GM12864 (cell line): ENCODE data around the gene CERK.

Experiments
- DNase-seq: peaks from one replicate; pipeline ENCODE4 v3.0.0-alpha.2; 2011; ENCODE audit warnings: low read depth
- H3K4me3 ChIP-seq: 2 replicates; pipeline ENCODE4 v1.5.1; 2011; ENCODE audit warnings: mild to moderate bottlenecking, low read depth, low read length, control low read depth
- TF ChIP-seq, protein P1 (sequence below): IDR thresholded peaks from 2 replicates; pipeline ENCODE4 v1.5.1; 2011; ENCODE audit warnings: low read depth, mild to moderate bottlenecking, moderate library complexity, low read length, control low read depth, inconsistent platforms; ENCODE audit errors: missing control alignments

The CERK gene

DNA sequence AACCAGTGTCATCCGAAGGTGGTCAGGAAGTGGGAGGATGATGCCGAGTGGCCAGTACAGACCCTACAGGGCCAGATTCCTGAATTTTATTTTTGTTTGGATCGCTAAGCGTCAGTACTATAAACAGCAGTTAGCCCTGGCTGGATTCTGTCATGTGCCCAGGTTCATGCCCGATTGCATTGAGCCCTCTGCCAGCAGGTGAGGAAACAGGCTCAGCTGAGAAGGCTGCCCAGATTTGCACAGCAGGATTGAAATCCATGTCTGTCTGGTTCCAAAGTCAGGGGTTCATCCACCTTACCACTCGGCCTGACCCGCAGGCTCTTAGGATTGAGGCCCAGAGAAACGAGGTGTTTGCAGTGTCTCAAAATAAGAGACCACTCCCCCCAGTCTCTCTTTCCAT, 15.3 kb upstream of the CERK start:
- TF ChIP-seq, protein P1, sequence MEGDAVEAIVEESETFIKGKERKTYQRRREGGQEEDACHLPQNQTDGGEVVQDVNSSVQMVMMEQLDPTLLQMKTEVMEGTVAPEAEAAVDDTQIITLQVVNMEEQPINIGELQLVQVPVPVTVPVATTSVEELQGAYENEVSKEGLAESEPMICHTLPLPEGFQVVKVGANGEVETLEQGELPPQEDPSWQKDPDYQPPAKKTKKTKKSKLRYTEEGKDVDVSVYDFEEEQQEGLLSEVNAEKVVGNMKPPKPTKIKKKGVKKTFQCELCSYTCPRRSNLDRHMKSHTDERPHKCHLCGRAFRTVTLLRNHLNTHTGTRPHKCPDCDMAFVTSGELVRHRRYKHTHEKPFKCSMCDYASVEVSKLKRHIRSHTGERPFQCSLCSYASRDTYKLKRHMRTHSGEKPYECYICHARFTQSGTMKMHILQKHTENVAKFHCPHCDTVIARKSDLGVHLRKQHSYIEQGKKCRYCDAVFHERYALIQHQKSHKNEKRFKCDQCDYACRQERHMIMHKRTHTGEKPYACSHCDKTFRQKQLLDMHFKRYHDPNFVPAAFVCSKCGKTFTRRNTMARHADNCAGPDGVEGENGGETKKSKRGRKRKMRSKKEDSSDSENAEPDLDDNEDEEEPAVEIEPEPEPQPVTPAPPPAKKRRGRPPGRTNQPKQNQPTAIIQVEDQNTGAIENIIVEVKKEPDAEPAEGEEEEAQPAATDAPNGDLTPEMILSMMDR = no peak
- DNase-seq = no peak
- no peak overlapping the region for H3K4me3 ChIP-seq

DNA sequence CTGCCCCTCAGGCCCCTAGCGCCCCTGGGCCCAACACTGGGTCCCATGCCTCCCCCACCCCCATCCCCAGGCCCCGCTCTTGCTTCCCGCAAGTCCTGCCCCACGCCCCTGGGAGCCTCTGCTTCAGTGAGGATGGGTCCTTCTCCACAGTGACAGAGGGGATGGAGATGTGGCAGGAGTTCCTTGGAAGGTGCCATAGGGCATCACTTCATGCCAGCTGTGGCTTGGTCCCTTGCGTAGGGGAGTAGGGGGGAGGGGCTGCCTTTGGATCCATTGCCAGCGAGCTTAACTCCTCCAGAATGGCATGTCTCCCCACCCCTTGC, 14.9 kb upstream of the CERK start:
- H3K4me3 ChIP-seq = no peak overlapping the region
- TF ChIP-seq, protein P1 = no peak

DNA sequence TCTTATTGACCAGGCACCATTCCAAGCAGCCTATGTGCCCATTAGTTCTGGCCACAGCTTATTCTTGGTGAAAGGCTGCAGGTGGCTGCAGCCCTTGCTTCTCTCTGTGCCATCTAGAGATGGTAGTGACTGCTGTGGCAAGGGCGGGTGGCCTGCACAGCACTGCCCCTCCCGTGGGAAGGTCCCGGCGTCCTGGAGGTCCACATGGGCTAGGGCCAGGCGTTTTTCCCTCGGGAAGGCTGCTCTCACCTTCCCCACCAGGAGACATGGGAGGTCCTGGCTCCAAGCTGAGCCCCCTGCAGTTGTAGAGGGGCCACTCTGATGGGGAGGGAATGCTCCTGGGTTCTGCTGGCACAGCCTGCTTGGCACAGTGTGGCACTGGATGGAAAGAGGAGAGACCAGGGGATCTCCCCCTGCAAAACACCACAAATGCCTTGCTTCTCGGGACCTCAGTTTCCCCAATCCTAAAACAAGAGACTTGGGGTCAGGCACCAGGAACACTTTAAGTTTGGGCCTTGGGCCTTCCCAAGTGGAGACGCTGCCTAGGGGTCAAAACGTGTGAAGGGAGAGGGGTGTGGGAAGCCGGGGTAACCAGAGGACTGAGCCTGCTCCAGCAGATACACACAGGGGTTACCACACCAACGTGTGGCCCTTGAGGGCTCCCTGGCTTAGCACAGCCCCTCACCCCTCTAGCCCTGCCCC, 14.4 kb upstream of the CERK start:
- H3K4me3 ChIP-seq = no peak overlapping the region
- DNase-seq = no peak
- TF ChIP-seq, protein P1 = no peak

More for the DNA sequence above, 14.9 kb upstream of the CERK start:
- no peak for DNase-seq

DNA sequence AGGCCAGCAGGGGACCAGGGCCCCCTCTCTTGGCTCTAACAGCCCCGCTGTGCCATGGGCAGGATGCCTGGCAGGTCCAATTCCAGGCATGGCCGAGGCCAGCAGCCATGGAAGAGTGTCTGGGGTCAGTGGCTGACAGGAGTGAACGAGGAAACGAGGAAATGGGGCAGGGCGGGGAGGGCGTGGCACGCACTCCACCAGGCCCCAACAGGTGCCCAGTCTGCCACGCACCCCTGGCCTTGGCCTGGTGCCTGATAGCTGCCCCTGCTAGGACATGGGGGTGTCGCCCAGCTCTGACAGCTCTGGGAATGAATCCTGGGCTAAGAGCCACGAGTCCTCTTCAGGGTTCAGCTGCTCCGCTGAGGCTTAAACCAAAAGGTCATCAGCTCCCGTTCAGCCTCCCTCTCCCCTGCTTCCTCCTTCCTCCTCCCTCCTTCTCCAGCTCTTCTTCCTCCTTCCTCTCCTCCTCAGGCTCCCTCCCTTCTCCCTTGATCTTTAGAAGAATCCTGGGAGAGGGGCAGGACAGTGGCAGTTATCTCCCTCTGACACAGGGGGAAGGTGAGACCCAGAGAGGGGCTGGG, 12.9 kb upstream of the CERK start:
- TF ChIP-seq, protein P1 = no peak
- DNase-seq = no peak
- no peak overlapping the region for H3K4me3 ChIP-seq

DNA sequence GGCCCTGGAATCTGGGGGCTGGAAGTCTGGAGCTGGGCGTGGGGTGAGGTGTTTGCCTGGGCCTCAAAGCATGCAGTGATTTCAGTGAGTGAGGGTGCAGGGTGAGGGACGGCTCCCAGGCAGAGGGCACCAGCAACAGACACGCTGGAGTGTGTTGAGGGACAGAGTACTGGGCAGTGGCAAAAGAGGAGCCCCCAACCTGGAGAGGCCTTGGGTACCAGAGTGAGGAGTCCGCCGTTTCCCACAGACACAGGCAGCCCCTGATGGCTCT, 12.4 kb upstream of the CERK start:
- H3K4me3 ChIP-seq = no peak overlapping the region
- TF ChIP-seq, protein P1 = no peak
- DNase-seq = no peak

DNA sequence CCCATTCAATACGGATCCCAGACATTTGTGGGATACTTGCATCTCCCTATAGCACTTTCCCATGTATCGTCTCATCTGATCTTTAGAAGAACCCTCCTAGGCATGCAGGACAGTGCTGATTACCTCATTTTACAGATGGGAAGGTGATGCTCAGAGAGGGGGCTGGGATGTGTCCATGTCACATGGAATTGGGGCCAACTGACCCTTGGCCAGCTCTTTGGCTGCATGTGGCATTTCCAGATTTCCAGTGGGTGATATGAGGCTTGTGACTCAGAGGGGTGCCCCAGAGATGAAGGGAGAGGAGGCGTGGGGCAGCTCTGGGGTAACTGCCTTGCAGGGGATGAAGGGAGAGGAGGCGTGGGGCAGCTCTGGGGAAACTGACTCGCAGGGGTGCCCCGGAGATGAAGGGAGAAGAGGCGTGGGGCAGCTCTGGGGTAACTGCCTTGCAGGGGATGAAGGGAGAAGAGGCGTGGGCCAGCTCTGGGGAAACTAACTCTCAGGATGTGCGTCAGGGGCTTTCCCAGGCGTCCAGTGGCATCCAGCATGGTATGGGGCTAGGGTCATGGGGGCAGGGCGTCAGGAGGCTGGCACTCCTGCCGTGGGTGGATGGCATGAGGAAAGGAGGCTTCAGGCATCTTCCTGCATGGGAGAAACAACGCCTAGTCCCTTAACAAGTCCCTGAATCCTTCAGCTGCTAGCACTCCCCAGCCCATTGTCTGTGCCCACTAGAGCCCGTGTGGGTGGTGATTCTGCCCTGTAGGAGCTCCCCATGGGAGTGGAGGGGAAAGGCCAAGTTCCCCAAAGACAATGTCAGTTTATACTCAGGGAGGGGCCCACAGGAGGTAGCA, 11.9 kb upstream of the CERK start:
- TF ChIP-seq, protein P1 = no peak
- H3K4me3 ChIP-seq = no peak overlapping the region
- DNase-seq = no peak
